Suprapubic skin (tissue), 4 donors: ENCODE measurements around the gene PLIN4. TPM values are rescaled to one million over a fixed set of nuclear protein-coding genes. Genes with fewer than 3 reads are reported as not detected.
"Not testable (repeated sequence)": the region's sequence is repeated elsewhere in the genome, so short reads cannot be mapped to it uniquely, and the experiment has no call there.

Experiments used
- DNase-seq, 2 donors: peaks; one replicate each; pipeline ENCODE4 v3.0.0-alpha.2; 2019; ENCODE audit warnings: low spot score in 2 of 2
- H3K27ac ChIP-seq: fragments of 200-600 bp; sonication (generic); one replicate; pipeline ENCODE4 v1.5.1; 2019
- H3K27me3 ChIP-seq: fragments of 200-600 bp; sonication (generic); one replicate; pipeline ENCODE4 v1.5.1; 2019
- H3K36me3 ChIP-seq: fragments of 200-600 bp; sonication (generic); one replicate; pipeline ENCODE4 v1.5.1; 2019
- H3K4me1 ChIP-seq: fragments of 200-600 bp; sonication (generic); one replicate; pipeline ENCODE4 v1.5.1; 2019
- H3K4me3 ChIP-seq: fragments of 200-600 bp; sonication (generic); one replicate; pipeline ENCODE4 v1.5.1; 2019; ENCODE audit warnings: mild to moderate bottlenecking
- H3K9me3 ChIP-seq: fragments of 200-600 bp; sonication (generic); one replicate; pipeline ENCODE4 v1.5.1; 2019
- CTCF ChIP-seq, 2 donors: fragments of 200-600 bp in 1 of 2; fragments of 450-650 bp in 1 of 2; sonication (generic) in 1 of 2; IDR thresholded peaks; one replicate each; pipeline ENCODE4 v1.5.1; 2016 to 2019; ENCODE audit warnings: antibody characterized with exemption in 2 of 2, mild to moderate bottlenecking in 1 of 2, moderate library complexity in 1 of 2
- EP300 ChIP-seq: sonication (generic); formaldehyde crosslinking; IDR thresholded peaks from one replicate; pipeline ENCODE4 v1.6.1; 2017; ENCODE audit warnings: antibody characterized with exemption
- POLR2A ChIP-seq, 2 donors: fragments of 450-650 bp; IDR thresholded peaks; one replicate each; pipeline ENCODE4 v1.6.1; 2017; ENCODE audit warnings: antibody characterized with exemption in 2 of 2, mild to moderate bottlenecking in 2 of 2, moderate library complexity in 2 of 2
- POLR2AphosphoS5 ChIP-seq, 3 donors: sonication (generic); formaldehyde crosslinking; IDR thresholded peaks; one replicate each; pipeline ENCODE4 v1.6.1; 2017; ENCODE audit warnings: antibody characterized with exemption in 3 of 3
- WGBS: methylation state at CpG from one replicate; pipeline ENCODE4 v1.1.5; 2018; 5-methylcytosine and 5-hydroxymethylcytosine counted together
- total RNA-seq, 4 donors: library from RNA; depleted of rRNA; stranded (reverse); fragments of >200 nt; gene quantifications; one replicate each; pipeline ENCODE4 v1.1.0, GENCODE V29; 2016

Gene PLIN4
- total RNA-seq, 4 donors from 2014 or later: 12.4 to 38.3 (median 19.3) TPM

- Histone ChIP-seq H3K4me3 (no peak overlapping the region), H3K4me1 (no peaks in the 10 kb centered on the region), H3K36me3 (no peaks in the 10 kb centered on the region), H3K27me3 (peaks cover 17% of the 10 kb centered on the region), H3K27ac (no peak overlapping the region), H3K9me3 (no peaks in the 10 kb centered on the region)
- TF ChIP-seq EP300 (no peak), POLR2AphosphoS5 (IDR thresholded peaks at IDR 0.05) (no peak), CTCF (IDR thresholded peaks at IDR 0.05) (no peak), POLR2A (IDR thresholded peaks at IDR 0.05) (no peak)
- DNase-seq: no peak
- 73% methylated on average over 5 of the region's 14 CpGs for WGBS
These were observed 29.9 kb upstream of the PLIN4 start for GRCh38 chr19:4548238-4548584.

- DNase-seq: no peak
- Histone ChIP-seq H3K36me3 (no peaks in the 10 kb centered on the region), H3K27me3 (peaks cover 17% of the 10 kb centered on the region), H3K4me1 (no peaks in the 10 kb centered on the region), H3K4me3 (no peak overlapping the region), H3K9me3 (no peaks in the 10 kb centered on the region), H3K27ac (no peak overlapping the region)
- TF ChIP-seq POLR2AphosphoS5 (IDR thresholded peaks at IDR 0.05) (no peak), POLR2A (IDR thresholded peaks at IDR 0.05) (no peak), EP300 (no peak), CTCF (IDR thresholded peaks at IDR 0.05) (no peak)
- 70% methylated on average over 17 of the region's 32 CpGs for WGBS
These were observed 29.3 kb upstream of the PLIN4 start for GRCh38 chr19:4547303-4548237.

GRCh38 chr19:4543842-4544647, 25.8 kb upstream of the PLIN4 start:
- TF ChIP-seq EP300 (no peak), POLR2A (IDR thresholded peaks at IDR 0.05) (no peak), CTCF (IDR thresholded peaks at IDR 0.05) (no peak), POLR2AphosphoS5 (IDR thresholded peaks at IDR 0.05) (no peak)
- H3K4me3 ChIP-seq: no peak overlapping the region
- H3K9me3 ChIP-seq: no peaks in the 10 kb centered on the region
- H3K4me1 ChIP-seq: peaks cover 5% of the 10 kb centered on the region
- H3K27ac ChIP-seq: no peak overlapping the region
- H3K36me3 ChIP-seq: no peaks in the 10 kb centered on the region
- H3K27me3 ChIP-seq: peaks cover 8% of the 10 kb centered on the region
- no peak for DNase-seq
- WGBS: 94% methylated on average over 47 of the region's 87 CpGs

GRCh38 chr19:4542896-4543841, 24.9 kb upstream of the PLIN4 start:
- no peaks in the 10 kb centered on the region for H3K36me3 ChIP-seq
- WGBS: 79% methylated on average over 31 of the region's 77 CpGs
- no peak for DNase-seq
- TF ChIP-seq POLR2AphosphoS5 (IDR thresholded peaks at IDR 0.05): no peak
- no peak for TF ChIP-seq CTCF (IDR thresholded peaks at IDR 0.05)
- TF ChIP-seq POLR2A (IDR thresholded peaks at IDR 0.05): no peak
- no peak for TF ChIP-seq EP300
- H3K27ac ChIP-seq: no peak overlapping the region
- H3K4me3 ChIP-seq: peak overlapping the region; percentile 24
- H3K9me3 ChIP-seq: no peaks in the 10 kb centered on the region
- peaks cover 5% of the 10 kb centered on the region for H3K4me1 ChIP-seq
- H3K27me3 ChIP-seq: peaks cover 11% of the 10 kb centered on the region

- H3K27ac ChIP-seq, H3K4me1 ChIP-seq, H3K9me3 ChIP-seq, DNase-seq, H3K4me3 ChIP-seq, H3K36me3 ChIP-seq: not testable (repeated sequence)
- H3K27me3 ChIP-seq: peaks cover 25% of the 10 kb centered on the region
- 89% methylated on average over 12 of the region's 12 CpGs for WGBS
These were observed 23.5 kb upstream of the PLIN4 start for GRCh38 chr19:4541806-4542145.
